Stimulated activated CD4-positive, alpha-beta T cell treated with anti-CD3 and anti-CD28 coated beads, Interleukin-12 subunit alpha, Interleukin-12 subunit beta, amount 100 ng/mL, for 4 hours (primary cell): ENCODE data around the gene RAB29.
"Not testable (repeated sequence)": the region's sequence is repeated elsewhere in the genome, so short reads cannot be mapped to it uniquely, and the experiment has no call there.

Experiments
- DNase-seq: peaks from one replicate; pipeline ENCODE4 v3.0.0-alpha.2; 2020

RAB29 gene

GRCh38 chr1:205775015-205775716 lies at the start of gene RAB29:
TSS of gene RAB29 (minus strand) at chr1:205775482. CDS start at chr1:205774956, 526 bp downstream.
- peak; percentile 72 for DNase-seq

DNA sequence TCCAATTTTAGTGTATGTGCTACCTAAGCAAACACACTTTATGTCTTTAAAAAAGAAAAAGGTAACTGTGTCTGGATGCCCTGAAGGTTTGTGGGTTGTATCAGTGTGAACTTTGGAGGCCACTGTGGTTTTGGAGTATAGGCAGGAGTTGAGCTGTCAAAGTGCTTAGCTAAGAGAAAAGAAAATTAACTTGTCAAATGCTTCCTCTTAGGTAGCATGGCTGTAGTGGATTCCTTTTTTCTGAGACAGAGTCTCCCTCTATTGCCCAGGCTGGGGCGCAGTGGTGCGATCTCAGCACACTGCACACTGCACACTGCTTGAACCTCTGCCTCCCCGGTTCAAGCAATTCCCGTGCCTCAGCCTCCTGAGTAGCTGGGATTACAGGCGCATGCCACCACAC lies 48.9 kb upstream of the RAB29 start:
- DNase-seq = no peak

GRCh38 chr1:205823260-205823659 lies 48.0 kb upstream of the RAB29 start:
- DNase-seq = not testable (repeated sequence)

- no peak for DNase-seq
Measured at GRCh38 chr1:205822397-205822796, 47.1 kb upstream of the RAB29 start.

GRCh38 chr1:205817988-205818387 lies 42.7 kb upstream of the RAB29 start:
- no peak for DNase-seq

DNA sequence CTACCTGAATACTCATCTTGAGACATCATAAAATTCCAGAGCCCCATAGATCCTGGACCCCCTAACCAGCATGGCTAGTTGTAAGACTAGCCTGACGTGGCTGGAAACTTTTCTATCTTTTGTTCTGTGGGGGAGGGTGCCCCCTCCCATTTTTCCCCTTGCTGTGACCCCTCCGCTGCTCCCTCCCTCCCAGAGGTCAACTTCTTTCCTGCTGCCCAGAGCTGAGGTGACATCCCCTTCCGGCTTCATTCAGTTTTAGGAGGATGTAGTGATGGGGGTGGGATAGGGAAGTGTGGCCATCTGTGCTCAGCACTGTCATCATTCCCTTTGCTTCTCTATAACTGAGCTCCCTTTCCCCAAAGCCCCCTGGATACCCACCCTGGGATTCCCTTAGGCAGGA lies 42.1 kb upstream of the RAB29 start:
- no peak for DNase-seq

GRCh38 chr1:205813755-205814058 lies 38.4 kb upstream of the RAB29 start:
- DNase-seq = no peak

DNA sequence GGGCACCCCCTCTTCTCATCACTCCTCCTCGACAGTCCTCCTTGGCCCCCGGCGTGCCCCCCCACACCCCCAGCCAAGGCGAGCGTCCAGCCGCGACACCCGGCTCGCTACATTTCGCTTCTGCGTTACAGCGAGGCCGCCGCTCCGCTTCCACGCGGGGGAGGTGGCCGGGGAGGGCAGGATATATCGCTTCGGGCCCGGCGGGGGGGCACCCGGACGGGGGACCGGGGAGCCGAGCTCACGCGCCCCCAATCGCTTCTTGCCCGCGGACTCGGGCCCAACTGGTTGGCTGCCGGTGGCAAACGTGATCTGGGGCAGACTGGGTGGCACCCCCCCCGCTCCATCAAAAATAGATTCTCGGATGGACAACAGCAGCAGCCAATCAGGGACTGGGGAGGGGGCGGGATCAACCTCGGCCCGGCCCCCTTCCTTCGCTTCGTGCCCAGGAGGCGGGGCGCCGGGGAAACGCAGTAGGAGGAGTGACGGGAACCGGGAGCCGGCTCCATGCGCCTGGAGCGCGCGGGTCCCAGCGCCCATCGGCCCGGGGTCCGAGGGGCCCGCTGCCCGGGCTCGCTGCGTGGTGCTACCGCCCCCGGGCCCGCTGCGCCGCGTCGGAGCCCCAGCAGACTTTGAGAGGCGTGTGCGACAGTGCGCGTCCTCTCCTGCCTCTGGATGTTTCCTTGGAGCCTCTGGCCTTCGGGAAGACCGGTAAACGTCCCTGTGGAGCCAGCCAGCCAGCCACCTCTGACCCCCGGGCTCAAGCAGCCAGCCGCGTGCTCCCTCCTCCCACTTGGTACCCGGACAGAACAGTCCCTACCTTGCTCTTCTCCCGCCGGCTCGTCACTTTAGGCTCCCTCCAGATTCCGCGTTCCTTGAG lies 37.8 kb upstream of the RAB29 start, which contains the start of gene SLC41A1:
Gene SLC41A1, minus strand, starts transcription at position 321 of the 877 bp plus-strand sequence. CDS start 2,757 bp downstream, outside the sequence.
- DNase-seq = peak; percentile 86

- no peak for DNase-seq
Measured at GRCh38 chr1:205812271-205812877, 37.1 kb upstream of the RAB29 start.

- DNase-seq = no peak
Measured at GRCh38 chr1:205811660-205812059, 36.4 kb upstream of the RAB29 start.

DNA sequence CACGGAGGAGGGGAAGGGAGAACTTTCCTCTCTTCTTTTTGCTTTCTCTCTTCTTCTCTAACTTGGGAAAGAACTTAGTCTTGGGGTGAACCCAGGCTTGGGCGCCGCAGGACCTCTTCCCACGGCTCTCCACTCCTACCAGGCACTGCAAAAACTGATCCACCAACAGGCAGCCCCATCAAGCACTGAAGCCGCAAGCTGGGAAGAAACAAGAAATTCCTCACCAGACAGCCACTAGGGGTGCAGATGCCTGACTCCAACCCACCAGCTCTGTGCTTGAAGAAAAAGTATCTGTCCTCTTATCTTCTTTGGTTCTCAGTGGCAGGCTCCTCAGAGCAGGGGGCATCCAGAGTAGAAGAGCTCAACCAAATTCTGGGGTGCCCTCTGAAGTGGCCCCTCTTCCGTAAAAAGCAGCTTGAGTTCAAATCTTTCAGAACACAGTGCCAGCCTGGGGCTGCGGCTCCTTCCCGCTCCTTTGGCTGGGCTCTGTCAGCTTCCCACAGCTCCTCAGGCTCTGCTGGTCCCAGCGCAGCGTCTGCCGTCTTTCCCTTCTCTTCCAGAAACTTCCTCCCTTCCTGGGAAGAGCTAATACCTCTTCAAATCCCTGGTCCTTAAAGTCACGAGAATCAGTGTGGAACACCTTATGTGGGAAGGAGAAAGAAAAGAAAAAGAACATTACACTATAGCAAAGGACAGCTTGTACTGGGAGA lies 35.3 kb upstream of the RAB29 start:
- no peak for DNase-seq

DNA sequence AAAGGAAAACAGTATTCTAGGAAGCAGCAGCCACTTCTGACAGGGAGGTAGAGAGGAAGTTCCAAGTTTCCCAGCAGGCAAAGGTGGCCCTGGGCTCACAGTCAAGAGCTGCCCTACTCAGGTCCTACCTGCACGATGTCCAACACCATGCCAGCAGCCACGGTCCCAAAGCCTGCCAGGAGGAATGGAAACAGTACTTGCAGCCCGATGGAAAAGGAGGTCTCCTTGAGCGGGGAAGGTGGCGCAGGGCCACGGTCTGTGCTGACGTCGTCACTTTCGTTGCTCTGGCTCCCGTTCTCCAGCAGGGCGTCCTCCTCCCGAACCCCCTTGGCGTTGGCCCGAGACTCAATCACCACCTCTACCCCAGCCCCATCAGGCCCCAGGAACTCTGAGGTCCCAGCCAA lies 34.7 kb upstream of the RAB29 start:
- no peak for DNase-seq

- DNase-seq = no peak
Measured at GRCh38 chr1:205809469-205809868, 34.2 kb upstream of the RAB29 start.

GRCh38 chr1:205805082-205805711 lies 29.9 kb upstream of the RAB29 start:
- DNase-seq = peak; percentile 27

DNA sequence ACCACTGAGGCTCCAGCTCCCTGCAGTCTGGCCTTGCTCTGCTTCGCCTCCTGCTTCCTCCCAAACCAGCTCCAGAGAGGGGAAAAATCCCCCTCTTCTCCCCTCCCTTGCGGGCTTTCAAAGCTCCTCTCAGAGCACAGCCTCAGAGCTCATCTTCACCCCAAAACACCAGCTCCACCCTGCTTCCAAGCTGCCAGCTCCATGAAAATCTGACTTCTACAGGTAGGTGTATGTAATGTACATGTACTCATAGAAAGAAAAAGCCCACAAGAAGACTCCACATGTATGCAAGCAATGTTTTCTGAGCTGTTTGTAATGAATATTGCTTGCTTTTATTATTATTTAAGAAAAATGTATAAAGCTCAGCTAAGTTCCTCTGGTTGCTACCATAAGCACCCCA lies 29.3 kb upstream of the RAB29 start:
- DNase-seq = no peak

- no peak for DNase-seq
Measured at GRCh38 chr1:205803986-205804385, 28.7 kb upstream of the RAB29 start.

- DNase-seq = no peak
Measured at GRCh38 chr1:205802060-205802459, 26.8 kb upstream of the RAB29 start.

DNA sequence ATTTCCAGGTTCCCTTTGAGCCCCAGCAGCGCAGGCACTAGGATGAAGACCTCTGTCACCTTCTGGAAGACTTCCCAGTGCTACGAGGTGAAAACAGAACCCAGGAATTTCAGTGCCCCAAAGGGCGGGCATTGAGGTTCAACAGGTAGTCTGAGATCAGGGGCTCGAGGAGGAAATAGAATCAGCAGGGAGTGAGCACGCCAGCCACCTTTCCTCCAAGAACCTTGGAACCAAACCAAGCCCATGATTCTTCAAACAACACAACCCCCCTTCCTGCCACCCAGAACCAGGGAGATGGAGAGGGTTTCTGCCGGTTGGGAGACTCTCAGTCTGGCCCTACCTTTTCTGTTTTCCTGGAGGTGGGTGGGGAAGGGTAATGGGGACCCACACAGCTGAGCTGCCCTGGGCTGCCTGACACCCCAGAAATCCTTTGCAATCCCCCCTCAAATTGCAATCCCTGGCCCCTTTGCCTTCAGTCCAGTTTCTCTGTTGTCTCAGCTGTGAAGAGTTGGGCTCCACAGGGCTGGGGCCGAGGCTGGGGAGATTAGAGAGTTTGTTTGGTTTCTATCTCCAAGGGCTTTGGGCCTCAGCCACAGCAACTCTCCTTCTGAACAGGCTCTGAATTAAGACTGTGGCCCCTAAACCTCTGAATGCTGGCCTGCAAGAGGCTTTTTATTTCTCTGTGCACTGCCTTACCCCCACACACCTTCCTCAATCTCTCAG lies 25.9 kb upstream of the RAB29 start:
- no peak for DNase-seq

GRCh38 chr1:205800427-205800826 lies 25.1 kb upstream of the RAB29 start:
- DNase-seq = no peak

- DNase-seq = no peak
Measured at GRCh38 chr1:205798577-205798976, 23.3 kb upstream of the RAB29 start.

GRCh38 chr1:205797168-205797567 lies 21.9 kb upstream of the RAB29 start:
- no peak for DNase-seq
